H1 (cell line): ENCODE data around the gene CFAP97D2. TPM values are rescaled to one million over a fixed set of nuclear protein-coding genes. Genes with fewer than 3 reads are reported as not detected.

Source experiments
- EGR1 ChIP-seq: IDR thresholded peaks from 2 replicates; pipeline ENCODE4 v1.6.1; 2011; ENCODE audit warnings: low read depth, low read length, borderline replicate concordance
- polyA plus RNA-seq, 7 experiments: library from polyadenylated mRNA; depleted of rRNA in 3 of 7; stranded (reverse) in 5 of 7; unstranded in 2 of 7; fragments of >200 nt in 5 of 7; fragments of 200-250 nt in 2 of 7; gene quantifications; 1 replicate in 5 of 7; 2 replicates in 1 of 7; 4 replicates in 1 of 7; pipeline versions ENCODE4 v1.2.1 to v1.2.3, GENCODE V29; 2011 to 2013; ENCODE audit warnings: missing spikeins in 2 of 7, mixed read lengths in 2 of 7
- total RNA-seq: library from RNA; stranded (reverse); fragmentation: NEBNext Ultra II Directional; extraction: Animal tissue kit (Norgen Biotek cat#: 25700); gene quantifications from 2 replicates; pipeline ENCODE4 v1.2.1, GENCODE V29; 2021
- TF ChIP-seq, protein P1 (sequence below): IDR thresholded peaks from 2 replicates; pipeline ENCODE4 v1.6.1; 2011; ENCODE audit warnings: low read length, improper control_type of control experiment

The CFAP97D2 gene
- total and polyA plus RNA-seq, 2 of the 8 experiments (the other 6 are each of a cell fraction or from before 2014, with no cell fraction given): not detected

DNA sequence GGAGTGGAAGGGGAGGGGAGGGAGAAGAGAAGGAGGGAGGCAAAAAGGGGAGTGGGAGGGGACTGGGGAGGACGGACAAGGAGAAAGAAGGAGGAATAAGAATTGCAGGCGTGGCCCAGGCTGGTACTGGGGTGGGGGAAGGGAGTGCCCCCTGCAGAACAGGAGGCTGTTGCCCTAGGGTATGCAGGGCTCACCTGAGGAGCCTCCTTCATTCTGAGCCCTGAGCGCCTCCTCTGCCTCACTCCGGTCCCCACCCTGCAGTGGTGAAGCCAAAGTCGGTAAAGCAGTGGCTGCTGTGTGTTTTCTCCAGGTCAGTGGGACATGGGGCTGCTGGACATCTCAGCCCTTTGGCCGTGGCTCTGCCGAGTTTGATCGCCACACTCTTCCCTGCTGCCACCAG is 46.6 kb downstream of the CFAP97D2 start (continued):
- TF ChIP-seq, protein P1, sequence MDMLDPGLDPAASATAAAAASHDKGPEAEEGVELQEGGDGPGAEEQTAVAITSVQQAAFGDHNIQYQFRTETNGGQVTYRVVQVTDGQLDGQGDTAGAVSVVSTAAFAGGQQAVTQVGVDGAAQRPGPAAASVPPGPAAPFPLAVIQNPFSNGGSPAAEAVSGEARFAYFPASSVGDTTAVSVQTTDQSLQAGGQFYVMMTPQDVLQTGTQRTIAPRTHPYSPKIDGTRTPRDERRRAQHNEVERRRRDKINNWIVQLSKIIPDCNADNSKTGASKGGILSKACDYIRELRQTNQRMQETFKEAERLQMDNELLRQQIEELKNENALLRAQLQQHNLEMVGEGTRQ: no peak
- no peak for TF ChIP-seq EGR1
- TF ChIP-seq, all 59 proteins: peak for 0
